Skeletal muscle tissue (tissue), 4 donors: ENCODE results near the gene GDF10. TPM values are rescaled to one million over a fixed set of nuclear protein-coding genes. Genes with fewer than 3 reads are reported as not detected.

Source experiments
- H3K27ac ChIP-seq: one replicate; pipeline ENCODE4 v1.7.0; 2013; ENCODE audit warnings: mild to moderate bottlenecking, low read depth, low read length, inconsistent platforms
- H3K27me3 ChIP-seq, 3 donors: one replicate each; pipeline ENCODE4 v1.7.0; 2013; ENCODE audit warnings: low read length in 3 of 3; ENCODE audit not compliant: control insufficient read depth in 3 of 3, insufficient read depth in 3 of 3
- H3K36me3 ChIP-seq, 3 donors: one replicate each; pipeline ENCODE4 v1.7.0; 2013; ENCODE audit warnings: low read length in 3 of 3; ENCODE audit not compliant: control insufficient read depth in 3 of 3, insufficient read depth in 3 of 3
- H3K4me1 ChIP-seq, 3 donors: one replicate each; pipeline ENCODE4 v1.7.0; 2013; ENCODE audit warnings: low read length in 3 of 3, mild to moderate bottlenecking in 3 of 3; ENCODE audit not compliant: control insufficient read depth in 3 of 3, insufficient read depth in 3 of 3
- H3K4me3 ChIP-seq, 3 donors: one replicate each; pipeline ENCODE4 v1.7.0; 2013; ENCODE audit warnings: low read length in 3 of 3
- H3K9ac ChIP-seq, 3 donors: one replicate each; pipeline ENCODE4 v1.7.0; 2013; ENCODE audit warnings: low read length in 3 of 3, mild to moderate bottlenecking in 3 of 3, moderate library complexity in 2 of 3, low read depth in 1 of 3
- H3K9me3 ChIP-seq, 3 donors: one replicate each; pipeline ENCODE4 v1.7.0; 2013; ENCODE audit warnings: low read length in 3 of 3; ENCODE audit not compliant: control insufficient read depth in 3 of 3
- total RNA-seq: library from RNA; depleted of rRNA; stranded (reverse); fragments of >200 nt; gene quantifications from one replicate; pipeline ENCODE4 v1.2.3, GENCODE V29; 2014
- donor health status: Osteomylitis.

GDF10 gene
- total RNA-seq, 1 donor from 2014 or later = 1.0 TPM

- Histone ChIP-seq H3K4me3 (no peak overlapping the region), H3K9me3 (no peaks in the 10 kb centered on the region), H3K27ac (no peak overlapping the region), H3K4me1 (no peaks in the 10 kb centered on the region), H3K36me3 (no peaks in the 10 kb centered on the region), H3K9ac (no peak overlapping the region), H3K27me3 (no peaks in the 10 kb centered on the region)
Measured at GRCh38 chr10:47354165-47354564, 54.2 kb downstream of the GDF10 start.

GRCh38 chr10:47354900-47355299 is 54.9 kb downstream of the GDF10 start:
- no peak overlapping the region for H3K4me3 ChIP-seq

GRCh38 chr10:47356708-47357107 is 56.7 kb downstream of the GDF10 start:
- no peaks in the 10 kb centered on the region for H3K36me3 ChIP-seq
- no peak overlapping the region for H3K9ac ChIP-seq
- no peaks in the 10 kb centered on the region for H3K27me3 ChIP-seq
- no peak overlapping the region for H3K27ac ChIP-seq
- H3K4me1 ChIP-seq = peaks cover 12 to 21% (median 19%) of the 10 kb centered on the region in 3 donors
- no peaks in the 10 kb centered on the region for H3K9me3 ChIP-seq
- H3K4me3 ChIP-seq = no peak overlapping the region

More at GRCh38 chr10:47354900-47355299, 54.9 kb downstream of the GDF10 start:
- Histone ChIP-seq H3K9me3 (no peaks in the 10 kb centered on the region), H3K9ac (no peak overlapping the region), H3K27me3 (no peaks in the 10 kb centered on the region), H3K27ac (no peak overlapping the region), H3K4me1 (peaks cover 0 to 3% (median 1%) of the 10 kb centered on the region in 3 donors), H3K36me3 (no peaks in the 10 kb centered on the region)

- H3K9me3 ChIP-seq = no peaks in the 10 kb centered on the region
- H3K9ac ChIP-seq = no peak overlapping the region
- no peaks in the 10 kb centered on the region for H3K36me3 ChIP-seq
- no peak overlapping the region for H3K27ac ChIP-seq
- no peaks in the 10 kb centered on the region for H3K27me3 ChIP-seq
- H3K4me3 ChIP-seq = no peak overlapping the region
- H3K4me1 ChIP-seq = peaks cover 12 to 26% (median 21%) of the 10 kb centered on the region in 3 donors
Measured at GRCh38 chr10:47357131-47357582, 57.2 kb downstream of the GDF10 start.

GRCh38 chr10:47357911-47358310 is 57.9 kb downstream of the GDF10 start:
- Histone ChIP-seq H3K27ac (no peak overlapping the region), H3K4me3 (no peak overlapping the region), H3K9ac (no peak overlapping the region), H3K4me1 (peaks cover 12 to 27% (median 25%) of the 10 kb centered on the region in 3 donors), H3K9me3 (no peaks in the 10 kb centered on the region), H3K36me3 (no peaks in the 10 kb centered on the region), H3K27me3 (no peaks in the 10 kb centered on the region)

GRCh38 chr10:47358457-47358856 is 58.5 kb downstream of the GDF10 start:
- Histone ChIP-seq H3K36me3 (no peaks in the 10 kb centered on the region), H3K27ac (no peak overlapping the region), H3K4me3 (no peak overlapping the region), H3K9me3 (no peaks in the 10 kb centered on the region), H3K27me3 (no peaks in the 10 kb centered on the region), H3K9ac (no peak overlapping the region), H3K4me1 (peaks cover 12 to 28% (median 27%) of the 10 kb centered on the region in 3 donors)

- Histone ChIP-seq H3K27me3 (no peaks in the 10 kb centered on the region), H3K27ac (no peak overlapping the region), H3K4me3 (no peak overlapping the region), H3K36me3 (no peaks in the 10 kb centered on the region), H3K9ac (no peak overlapping the region), H3K9me3 (no peaks in the 10 kb centered on the region), H3K4me1 (peaks cover 12 to 34% (median 31%) of the 10 kb centered on the region in 3 donors)
Measured at GRCh38 chr10:47359101-47359500, 59.1 kb downstream of the GDF10 start.

- H3K36me3 ChIP-seq = no peaks in the 10 kb centered on the region
- no peaks in the 10 kb centered on the region for H3K27me3 ChIP-seq
- peak overlapping the region; percentile 64 for H3K27ac ChIP-seq
- no peaks in the 10 kb centered on the region for H3K9me3 ChIP-seq
- H3K9ac ChIP-seq = no peak overlapping the region
- peaks cover 14 to 42% (median 37%) of the 10 kb centered on the region in 3 donors for H3K4me1 ChIP-seq
- H3K4me3 ChIP-seq = no peak overlapping the region
Measured at GRCh38 chr10:47359626-47360418, 59.8 kb downstream of the GDF10 start.

GRCh38 chr10:47360419-47361040 is 60.5 kb downstream of the GDF10 start:
- Histone ChIP-seq H3K27ac (peak overlapping the region; percentile 64), H3K9ac (peak overlapping the region in 1 of 3 donors; percentile 11), H3K27me3 (no peaks in the 10 kb centered on the region), H3K4me3 (no peak overlapping the region), H3K36me3 (no peaks in the 10 kb centered on the region), H3K4me1 (peaks cover 16 to 45% (median 41%) of the 10 kb centered on the region in 3 donors), H3K9me3 (no peaks in the 10 kb centered on the region)

- no peak overlapping the region for H3K9ac ChIP-seq
- H3K27me3 ChIP-seq = no peaks in the 10 kb centered on the region
- no peaks in the 10 kb centered on the region for H3K9me3 ChIP-seq
- H3K4me1 ChIP-seq = peaks cover 16 to 45% (median 41%) of the 10 kb centered on the region in 3 donors
- no peaks in the 10 kb centered on the region for H3K36me3 ChIP-seq
- no peak overlapping the region for H3K4me3 ChIP-seq
- peak overlapping the region; percentile 64 for H3K27ac ChIP-seq
Measured at GRCh38 chr10:47361293-47361692, 61.3 kb downstream of the GDF10 start.
